K562 (cell line): Measurements from ENCODE around the gene FBLN2. TPM values are rescaled to one million over a fixed set of nuclear protein-coding genes. Genes with fewer than 3 reads are reported as not detected.
A peak's percentile ranks its signal among the peaks of the same experiment; 100 is the strongest.

Source experiments
- ATAC-seq: fragments of 200-7000 bp; cut with Tn5 transposase; 3 replicates; pipeline ENCODE4 v1.9.1; 2020; ENCODE audit warnings: moderate library complexity
- BruUV-seq: library from RNA; stranded (reverse); fragments of 400-500 nt; replicated peaks from 2 replicates; lab custom pipeline; 2021; lab: Mats Ljungman, UMichigan
- CTCF ChIA-PET: fragments of 300-600 bp; formaldehyde crosslinking; extraction: SDS; loops from one replicate; lab custom pipeline; 2021; ENCODE audit warnings: low intra/inter-chr PET ratio; lab: Yijun Ruan, JAX
- POLR2A ChIA-PET: fragments of 300-600, 350-650 bp; sonication (Branson Sonifier 250); formaldehyde crosslinking; extraction: SDS; loops from one replicate; lab custom pipeline; 2021; ENCODE audit warnings: antibody characterized with exemption, inconsistent platforms; lab: Yijun Ruan, JAX
- DNase-seq, 4 experiments: peaks; one replicate each; pipeline versions ENCODE4 v3.0.0 to v3.0.0-alpha.2; 2011 to 2018; ENCODE audit warnings: low spot score in 3 of 4, mixed read lengths in 3 of 4; ENCODE audit errors: extremely low read depth in 1 of 4
- FAIRE-seq: peaks from 2 replicates; lab custom pipeline; 2011; peaks lifted over from hg19 to GRCh38; lab: Jason Lieb, UNC
- H2AFZ ChIP-seq: 2 replicates; pipeline ENCODE4 v1.6.0; 2011; ENCODE audit warnings: low read depth, low read length, control low read depth, inconsistent platforms
- H3K27ac ChIP-seq: fragments of 200-600 bp; 3 replicates; pipeline ENCODE4 v1.8.0; 2011; ENCODE audit warnings: low read depth, mild to moderate bottlenecking, control low read depth, inconsistent platforms, low read length, moderate library complexity, mixed read lengths; ENCODE audit errors: extremely low read depth
- H3K27me3 ChIP-seq, 2 experiments: fragments of 300-600 bp in 1 of 2; 2 replicates in 1 of 2; 3 replicates in 1 of 2; pipeline versions ENCODE4 v1.6.0 to v1.8.0; 2011; ENCODE audit warnings: inconsistent platforms in 2 of 2, low read length in 2 of 2, mild to moderate bottlenecking in 1 of 2, mixed read lengths in 1 of 2, moderate library complexity in 1 of 2; ENCODE audit not compliant: control insufficient read depth in 2 of 2, insufficient read depth in 2 of 2
- H3K36me3 ChIP-seq: fragments of 300-600 bp; 3 replicates; pipeline ENCODE4 v1.8.0; 2011; ENCODE audit warnings: mild to moderate bottlenecking, low read length, inconsistent platforms; ENCODE audit not compliant: control insufficient read depth, insufficient read depth
- H3K4me1 ChIP-seq, 2 experiments: fragments of 200-600 bp in 1 of 2; replicated peaks in 1 of 2; 2 replicates in 1 of 2; 3 replicates in 1 of 2; pipeline versions ENCODE4 v1.5.1 to v1.8.0; 2011; ENCODE audit warnings: inconsistent platforms in 2 of 2, low read length in 2 of 2, mild to moderate bottlenecking in 1 of 2, mixed read lengths in 1 of 2, moderate library complexity in 1 of 2; ENCODE audit not compliant: control insufficient read depth in 2 of 2, insufficient read depth in 2 of 2
- H3K4me2 ChIP-seq: 2 replicates; pipeline ENCODE4 v1.6.1; 2011; ENCODE audit warnings: low read length, control low read depth, inconsistent platforms, mixed read lengths; ENCODE audit not compliant: insufficient read depth
- H3K4me3 ChIP-seq: fragments of 200-600 bp; sonication (generic), shearing (Covaris generic); 2 replicates; pipeline ENCODE4 v1.5.1; 2016; ENCODE audit warnings: control low read depth, inconsistent platforms
- H3K79me2 ChIP-seq: fragments of 200-600 bp; 3 replicates; pipeline ENCODE4 v1.8.0; 2011; ENCODE audit warnings: low read length, inconsistent platforms; ENCODE audit not compliant: control insufficient read depth, insufficient read depth
- H3K9ac ChIP-seq, 2 experiments: 2 replicates each; pipeline versions ENCODE4 v1.6.0 to v1.6.1; 2011; ENCODE audit warnings: low read depth in 2 of 2, low read length in 2 of 2, control low read depth in 1 of 2, inconsistent platforms in 1 of 2, mild to moderate bottlenecking in 1 of 2, mixed read lengths in 1 of 2; ENCODE audit not compliant: insufficient read depth in 1 of 2
- H3K9me1 ChIP-seq: one replicate; pipeline ENCODE4 v1.6.0; 2011; ENCODE audit warnings: inconsistent platforms, mild to moderate bottlenecking, low read length, moderate library complexity; ENCODE audit not compliant: control insufficient read depth, insufficient read depth
- H3K9me3 ChIP-seq: replicated peaks from 2 replicates; pipeline ENCODE4 v1.5.1; 2011; ENCODE audit warnings: low read depth, low read length, inconsistent platforms; ENCODE audit not compliant: control insufficient read depth, insufficient read depth
- H4K20me1 ChIP-seq: replicated peaks from 2 replicates; pipeline ENCODE4 v1.6.1; 2011; ENCODE audit warnings: low read length, inconsistent platforms, mixed read lengths; ENCODE audit not compliant: control insufficient read depth, insufficient read depth
- CBFA2T3 ChIP-seq: fragments of 450-650 bp; IDR thresholded peaks from 2 replicates; pipeline ENCODE4 v1.6.1; 2017
- CBX3 ChIP-seq, 2 experiments: IDR thresholded peaks; 1 replicate in 1 of 2; 2 replicates in 1 of 2; pipeline ENCODE4 v1.6.1; 2012; ENCODE audit warnings: inconsistent platforms in 2 of 2, low read length in 2 of 2, borderline replicate concordance in 1 of 2, control low read depth in 1 of 2
- CCNT2 ChIP-seq: IDR thresholded peaks from 2 replicates; pipeline ENCODE4 v1.6.1; 2011; ENCODE audit warnings: borderline replicate concordance, low read depth, mild to moderate bottlenecking, moderate library complexity, mixed read lengths, low read length; ENCODE audit not compliant: insufficient read length; ENCODE audit errors: extremely low read depth
- CREBBP ChIP-seq: IDR thresholded peaks from one replicate; pipeline ENCODE4 v1.6.1; 2012; ENCODE audit warnings: low read depth, mild to moderate bottlenecking, control low read depth, inconsistent platforms, low read length
- MCM7 ChIP-seq, 2 experiments: fragments of 450-650 bp; IDR thresholded peaks; 2 replicates each; pipeline ENCODE4 v1.6.1; 2016 to 2018
- MTA1 ChIP-seq: fragments of 450-650 bp; IDR thresholded peaks from 2 replicates; pipeline ENCODE4 v1.6.1; 2017; ENCODE audit warnings: borderline replicate concordance
- MYC ChIP-seq, 2 experiments: fragments of 250-450 bp in 1 of 2; sonication (Bioruptor Pico) in 1 of 2; IDR thresholded peaks; 2 replicates each; pipeline versions ENCODE4 v1.5.1 to v1.6.1; 2012 to 2021; ENCODE audit warnings: low read depth in 2 of 2, borderline replicate concordance in 1 of 2, improper control_type of control experiment in 1 of 2, low read length in 1 of 2, mild to moderate bottlenecking in 1 of 2, moderate library complexity in 1 of 2
- SMARCA4 ChIP-seq: fragments of 450-650 bp; IDR thresholded peaks from 2 replicates; pipeline ENCODE4 v1.6.1; 2016
- TRIM28 ChIP-seq: fragments of 450-650 bp; IDR thresholded peaks from 2 replicates; pipeline ENCODE4 v1.6.1; 2017
- ZNF184 ChIP-seq: sonication (generic); formaldehyde crosslinking; IDR thresholded peaks from 2 replicates; pipeline ENCODE4 v1.5.0; 2020; ENCODE audit warnings: missing genetic modification reagents
- ZNF589 ChIP-seq: fragments of 200-800 bp; sonication (Bioruptor generic); IDR thresholded peaks from 2 replicates; pipeline ENCODE4 v1.6.1; 2016; ENCODE audit warnings: low read depth, missing genetic modification characterization, missing compliant biosample characterization
- WGBS: fragments of 100-300 bp; shearing (Covaris generic); methylation state at CpG from one replicate; pipeline ENCODE4 v1.1.6; 2016; ENCODE audit warnings: low coverage, mixed read lengths; ENCODE audit not compliant: insufficient coverage; ENCODE audit errors: missing lambda C conversion rate; 5-methylcytosine and 5-hydroxymethylcytosine counted together
- in situ Hi-C: fragments of 300-500 bp; cut with MboI; formaldehyde crosslinking; loops from 4 replicates; pipeline ENCODE4 v1.15.0; 2018; ENCODE audit warnings: inconsistent platforms, mixed read lengths
- intact Hi-C: fragments of 100-400 bp; cut with micrococcal nuclease; formaldehyde crosslinking; loops from 2 replicates; pipeline ENCODE4 v1.14.2; 2022
- polyA plus RNA-seq, 8 experiments: library from polyadenylated mRNA; depleted of rRNA in 4 of 8; stranded (reverse) in 5 of 8; unstranded in 3 of 8; fragments of >200 nt; fragmentation: Nextera tagmentation in 2 of 8; fragmentation: Illumina TruSeq in 1 of 8; extraction: Ambion mirVana in 2 of 8; extraction: Trizol in 1 of 8; gene quantifications; 2 replicates each; pipeline versions ENCODE4 v1.2.1 to v1.2.3, GENCODE V29; 2011 to 2014; ENCODE audit warnings: inconsistent platforms in 1 of 8, missing spikeins in 1 of 8
- total RNA-seq, 7 experiments: library from RNA; depleted of rRNA in 6 of 7; stranded (reverse); fragments of >200 nt in 6 of 7; fragmentation: Illumina TruSeq in 2 of 7; extraction: Trizol in 2 of 7; gene quantifications; 2 replicates each; pipeline versions ENCODE4 v1.2.1 to v1.2.3, GENCODE V29; 2011 to 2021; ENCODE audit warnings: low replicate concordance in 1 of 7
- TF ChIP-seq, protein P1 (sequence below): fragments of 450-650 bp; IDR thresholded peaks from 2 replicates; pipeline ENCODE4 v1.6.1; 2018; ENCODE audit warnings: mild to moderate bottlenecking, low read depth; ENCODE audit not compliant: partially characterized antibody

Gene FBLN2
- total and polyA plus RNA-seq, 9 of the 15 experiments (the other 6 are each of a cell fraction or from before 2014, with no cell fraction given): 0.03 to 0.10 (median 0.04) TPM; not detected in 6

- intact Hi-C loops: no loop called here
- ATAC-seq: no peak
- POLR2A ChIA-PET: interaction anchor here (0.6 kb wide), 1 partner anchor 65 kb away, joined by 3 read pairs; no protein-coding TSS in a partner anchor
Measured at GRCh38 chr3:13542142-13542541, 6.8 kb upstream of the FBLN2 start.

More at GRCh38 chr3:13542142-13542541, 6.8 kb upstream of the FBLN2 start:
- FAIRE-seq (no peak), DNase-seq (no peak)
- Histone ChIP-seq H3K4me1 (peaks cover 12 to 15% of the 10 kb centered on the region in 2 experiments; a peak in 4 of 5 replicates), H3K27ac (no peak overlapping the region), H3K4me2 (no peak overlapping the region), H3K9me1 (peaks cover 3% of the 10 kb centered on the region), H3K4me3 (no peak overlapping the region), H3K36me3 (no peaks in the 10 kb centered on the region), H3K9me3 (no peaks in the 10 kb centered on the region), H3K9ac (no peak overlapping the region), H4K20me1 (peaks cover 9% of the 10 kb centered on the region), H3K27me3 (peaks cover 7 to 38% of the 10 kb centered on the region in 2 experiments; a peak in 4 of 5 replicates), H3K79me2 (no peaks in the 10 kb centered on the region), H2AFZ (no peak overlapping the region)
- BruUV-seq: no TSS peak
- WGBS: 13% methylated on average over 3 of the region's 3 CpGs
- in situ Hi-C loops: no loop called here
- CTCF ChIA-PET: no interaction called here
- TF ChIP-seq CBFA2T3: no peak
- TF ChIP-seq TRIM28: 0 out of 2 replicates have a peak, but pooled peaks have one; percentile 48
- no peak for TF ChIP-seq ZNF589 (CRISPR knock-in tag)
- TF ChIP-seq SMARCA4: no peak
- no peak for TF ChIP-seq MYC (IDR thresholded peaks at IDR 0.05; ENCODE audit: low read depth, low read length)
- TF ChIP-seq MYC (CRISPR knock-in tag; IDR thresholded peaks at IDR 0.05; ENCODE audit: borderline replicate concordance, low read depth): no peak
- TF ChIP-seq CREBBP: no peak
- TF ChIP-seq CBX3 (IDR thresholded peaks at IDR 0.05; ENCODE audit: borderline replicate concordance in 1 of 2, low read length in 2 of 2): peak in 1 of 2 experiments; percentile 89; a peak in 1 of 3 replicates
- no peak for TF ChIP-seq MTA1
- no peak for TF ChIP-seq CCNT2
- TF ChIP-seq, protein P1, sequence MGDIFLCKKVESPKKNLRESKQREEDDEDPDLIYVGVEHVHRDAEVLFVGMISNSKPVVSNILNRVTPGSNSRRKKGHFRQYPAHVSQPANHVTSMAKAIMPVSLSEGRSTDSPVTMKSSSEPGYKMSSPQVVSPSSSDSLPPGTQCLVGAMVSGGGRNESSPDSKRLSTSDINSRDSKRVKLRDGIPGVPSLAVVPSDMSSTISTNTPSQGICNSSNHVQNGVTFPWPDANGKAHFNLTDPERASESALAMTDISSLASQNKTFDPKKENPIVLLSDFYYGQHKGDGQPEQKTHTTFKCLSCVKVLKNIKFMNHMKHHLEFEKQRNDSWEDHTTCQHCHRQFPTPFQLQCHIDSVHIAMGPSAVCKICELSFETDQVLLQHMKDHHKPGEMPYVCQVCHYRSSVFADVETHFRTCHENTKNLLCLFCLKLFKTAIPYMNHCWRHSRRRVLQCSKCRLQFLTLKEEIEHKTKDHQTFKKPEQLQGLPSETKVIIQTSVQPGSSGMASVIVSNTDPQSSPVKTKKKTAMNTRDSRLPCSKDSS: peak; percentile 63
- 0 out of 2 replicates have a peak, but pooled peaks have one; percentile 39 for TF ChIP-seq ZNF184 (CRISPR knock-in tag)
- no peak for TF ChIP-seq MCM7 (IDR thresholded peaks at IDR 0.05)
